ENCODE measurements around the gene BTC.

GRCh38 chr4:74805601-74806000 lies 11.3 kb upstream of the BTC start:
- TF ChIP-seq POLR2A (IDR thresholded peaks at IDR 0.05; ENCODE audit: low read length) (no peak), GATA1 (IDR thresholded peaks at IDR 0.05; ENCODE audit: low read depth, low read length) (no peak)
